Liver (tissue), 9 donors: Measurements from ENCODE around the gene FAM53B. TPM values are rescaled to one million over a fixed set of nuclear protein-coding genes. Genes with fewer than 3 reads are reported as not detected.

ENCODE experiments used
- DNase-seq: peaks from one replicate; pipeline ENCODE4 v3.0.0-alpha.2; 2017; ENCODE audit warnings: low spot score
- H3K27ac ChIP-seq, 2 donors: one replicate each; pipeline ENCODE4 v1.7.0; 2013; ENCODE audit warnings: inconsistent platforms in 2 of 2, low read length in 2 of 2, control low read depth in 1 of 2, low read depth in 1 of 2, mild to moderate bottlenecking in 1 of 2
- H3K27me3 ChIP-seq, 4 donors: one replicate each; pipeline versions ENCODE4 v1.6.1 to v1.7.0; 2013; ENCODE audit warnings: low read length in 3 of 4, inconsistent platforms in 1 of 4, mild to moderate bottlenecking in 1 of 4, moderate library complexity in 1 of 4; ENCODE audit not compliant: control insufficient read depth in 4 of 4, insufficient read depth in 4 of 4
- H3K36me3 ChIP-seq, 4 donors: one replicate each; pipeline versions ENCODE4 v1.6.1 to v1.7.0; 2013; ENCODE audit warnings: low read length in 3 of 4, mild to moderate bottlenecking in 3 of 4, low read depth in 1 of 4, moderate library complexity in 1 of 4; ENCODE audit not compliant: control insufficient read depth in 4 of 4, insufficient read depth in 3 of 4
- H3K4me1 ChIP-seq, 4 donors: one replicate each; pipeline versions ENCODE4 v1.6.1 to v1.7.0; 2013; ENCODE audit warnings: low read length in 3 of 4, mild to moderate bottlenecking in 3 of 4, moderate library complexity in 1 of 4; ENCODE audit not compliant: control insufficient read depth in 4 of 4, insufficient read depth in 4 of 4
- H3K4me3 ChIP-seq, 3 donors: one replicate each; pipeline versions ENCODE4 v1.6.1 to v1.7.0; 2013; ENCODE audit warnings: low read length in 3 of 3, control low read depth in 1 of 3, low read depth in 1 of 3, mild to moderate bottlenecking in 1 of 3
- H3K9ac ChIP-seq, 2 donors: one replicate each; pipeline ENCODE4 v1.7.0; 2013; ENCODE audit warnings: low read length in 2 of 2, mild to moderate bottlenecking in 2 of 2, moderate library complexity in 2 of 2, control low read depth in 1 of 2, low read depth in 1 of 2
- H3K9me3 ChIP-seq, 4 donors: one replicate each; pipeline versions ENCODE4 v1.6.1 to v1.7.0; 2013; ENCODE audit warnings: low read length in 3 of 4; ENCODE audit not compliant: control insufficient read depth in 4 of 4
- ATF3 ChIP-seq: IDR thresholded peaks from 2 replicates; pipeline ENCODE4 v1.6.1; 2016; ENCODE audit warnings: antibody characterized with exemption
- CTCF ChIP-seq: fragments of 150-350 bp; IDR thresholded peaks from 2 replicates; pipeline ENCODE4 v1.5.1; 2017; ENCODE audit warnings: improper control_type of control experiment, low read depth, low read length; ENCODE audit not compliant: missing input control
- EGR1 ChIP-seq, 2 donors: IDR thresholded peaks; 2 replicates each; pipeline ENCODE4 v1.6.1; 2016 to 2018; ENCODE audit warnings: antibody characterized with exemption in 2 of 2, low read depth in 2 of 2
- FOXA1 ChIP-seq: IDR thresholded peaks from 2 replicates; pipeline ENCODE4 v1.6.1; 2016; ENCODE audit warnings: antibody characterized with exemption
- FOXA2 ChIP-seq: IDR thresholded peaks from 2 replicates; pipeline ENCODE4 v1.6.1; 2016; ENCODE audit warnings: antibody characterized with exemption
- GABPA ChIP-seq, 2 donors: IDR thresholded peaks in 1 of 2; conservative IDR thresholded peaks in 1 of 2; 2 replicates each; pipeline ENCODE4 v1.6.1; 2016; ENCODE audit warnings: antibody characterized with exemption in 2 of 2, mild to moderate bottlenecking in 1 of 2, moderate library complexity in 1 of 2
- HNF4A ChIP-seq, 2 donors: conservative IDR thresholded peaks; 2 replicates each; pipeline ENCODE4 v1.6.1; 2016; ENCODE audit warnings: antibody characterized with exemption in 2 of 2, mild to moderate bottlenecking in 2 of 2
- JUND ChIP-seq, 2 donors: IDR thresholded peaks; 2 replicates each; pipeline ENCODE4 v1.6.1; 2016; ENCODE audit warnings: antibody characterized with exemption in 2 of 2
- MAX ChIP-seq: IDR thresholded peaks from 2 replicates; pipeline ENCODE4 v1.6.1; 2016; ENCODE audit warnings: antibody characterized with exemption
- NR2F2 ChIP-seq: IDR thresholded peaks from 2 replicates; pipeline ENCODE4 v1.6.1; 2016; ENCODE audit warnings: antibody characterized with exemption
- REST ChIP-seq: IDR thresholded peaks from 2 replicates; pipeline ENCODE4 v1.6.1; 2016; ENCODE audit warnings: antibody characterized with exemption, mild to moderate bottlenecking
- RXRA ChIP-seq, 2 donors: IDR thresholded peaks; 2 replicates each; pipeline ENCODE4 v1.6.1; 2017 to 2018; ENCODE audit warnings: antibody characterized with exemption in 2 of 2, mild to moderate bottlenecking in 1 of 2
- SP1 ChIP-seq: IDR thresholded peaks from 2 replicates; pipeline ENCODE4 v1.6.1; 2018; ENCODE audit warnings: antibody characterized with exemption, mild to moderate bottlenecking
- YY1 ChIP-seq: IDR thresholded peaks from 2 replicates; pipeline ENCODE4 v1.6.1; 2016; ENCODE audit warnings: antibody characterized with exemption, mild to moderate bottlenecking
- ZBTB33 ChIP-seq: IDR thresholded peaks from 2 replicates; pipeline ENCODE4 v1.6.1; 2016; ENCODE audit warnings: antibody characterized with exemption
- WGBS: extraction: QIAGEN DNeasy Blood & Tissue Kit; methylation state at CpG from one replicate; pipeline ENCODE4 v1.1.7; 2013; 5-methylcytosine and 5-hydroxymethylcytosine counted together
- polyA plus RNA-seq, 2 donors: library from polyadenylated mRNA; stranded (reverse) in 1 of 2; unstranded in 1 of 2; fragments of 200-250 nt in 1 of 2; fragments of >200 nt in 1 of 2; fragmentation: Nextera tagmentation in 1 of 2; extraction: Ambion mirVana in 1 of 2; gene quantifications; one replicate each; pipeline versions ENCODE4 v1.2.1 to v1.2.3, GENCODE V29; 2013 to 2015
- total RNA-seq, 2 donors: library from RNA; depleted of rRNA; stranded (reverse); fragments of >200 nt; gene quantifications; one replicate each; pipeline ENCODE4 v1.2.3, GENCODE V29; 2014
- donor health status: healthy.
- donor health status: healthy.
- donor health status: healthy.
- donor health status: healthy.
- donor health status: healthy.

The FAM53B gene
- total and polyA plus RNA-seq, 4 donors: 1.1 to 24.0 (median 6.3) TPM

- H3K27ac ChIP-seq: peak overlapping the region; percentile 71 to 85
- peaks cover 15 to 76% (median 69%) of the 10 kb centered on the region in 4 donors for H3K4me1 ChIP-seq
- no peaks in the 10 kb centered on the region for H3K9me3 ChIP-seq
- peak overlapping the region; percentile 52 to 65 for H3K9ac ChIP-seq
- TF ChIP-seq RXRA (IDR thresholded peaks at IDR 0.05) (peak in 1 of 2 donors; percentile 24), HNF4A (conservative IDR thresholded peaks at IDR 0.05) (peak in 1 of 2 donors; percentile 32), FOXA2 (no peak), SP1 (peak; percentile 15), ZBTB33 (no peak), ATF3 (no peak), YY1 (no peak), GABPA (IDR thresholded peaks at IDR 0.05 in 1 of 2, conservative IDR thresholded peaks at IDR 0.05 in 1 of 2) (no peak), CTCF (no peak), EGR1 (IDR thresholded peaks at IDR 0.05; ENCODE audit: low read depth in 2 of 2) (no peak), NR2F2 (peak; percentile 67), MAX (peak; percentile 52)
- no peaks in the 10 kb centered on the region for H3K27me3 ChIP-seq
- H3K36me3 ChIP-seq: no peaks in the 10 kb centered on the region
- H3K4me3 ChIP-seq: peak overlapping the region in 2 of 3 donors; percentile 17 to 25
- no peak for DNase-seq
- whole genome bisulfite sequencing: 8% methylated on average over 18 of the region's 18 CpGs
These were observed 3.6 kb downstream of the FAM53B start for GRCh38 chr10:124740369-124741280.

- Histone ChIP-seq H3K9ac (no peak overlapping the region), H3K27me3 (no peaks in the 10 kb centered on the region), H3K4me1 (peaks cover 15 to 74% (median 65%) of the 10 kb centered on the region in 4 donors), H3K4me3 (no peak overlapping the region), H3K36me3 (no peaks in the 10 kb centered on the region), H3K9me3 (no peaks in the 10 kb centered on the region), H3K27ac (peak overlapping the region; percentile 71 to 85)
- no peak for DNase-seq
- WGBS: 57% methylated on average over 7 of the region's 7 CpGs
- no peak for TF ChIP-seq EGR1 (IDR thresholded peaks at IDR 0.05; ENCODE audit: low read depth in 2 of 2)
- no peak for TF ChIP-seq GABPA (IDR thresholded peaks at IDR 0.05 in 1 of 2, conservative IDR thresholded peaks at IDR 0.05 in 1 of 2)
- TF ChIP-seq YY1: no peak
- no peak for TF ChIP-seq CTCF
- no peak for TF ChIP-seq REST
- TF ChIP-seq SP1: no peak
- no peak for TF ChIP-seq FOXA1
- TF ChIP-seq NR2F2: no peak
- TF ChIP-seq FOXA2: no peak
- TF ChIP-seq HNF4A (conservative IDR thresholded peaks at IDR 0.05): no peak
- TF ChIP-seq MAX: no peak
- TF ChIP-seq ZBTB33: no peak
- TF ChIP-seq JUND (IDR thresholded peaks at IDR 0.05): no peak
- no peak for TF ChIP-seq ATF3
These were observed 4.2 kb downstream of the FAM53B start for GRCh38 chr10:124739986-124740368.
